IMR-90 (cell line): ENCODE results near the gene KCNK17. TPM values are rescaled to one million over a fixed set of nuclear protein-coding genes. Genes with fewer than 3 reads are reported as not detected.

Experiments
- ATAC-seq: fragments of 200-7000 bp; cut with Tn5 transposase; 2 replicates; pipeline ENCODE4 v1.9.1; 2020; ENCODE audit warnings: low read depth, mild to moderate bottlenecking, moderate library complexity
- BruUV-seq: library from RNA; stranded (reverse); fragments of 400-500 nt; replicated peaks from 2 replicates; lab custom pipeline; 2021; lab: Mats Ljungman, UMichigan
- CTCF ChIA-PET: fragments of 300-600 bp; formaldehyde crosslinking; extraction: SDS; loops from one replicate; lab custom pipeline; 2021; ENCODE audit warnings: antibody characterized with exemption; lab: Yijun Ruan, JAX
- POLR2A ChIA-PET: fragments of 300-600 bp; sonication (Branson Sonifier 250); formaldehyde crosslinking; loops from one replicate; lab custom pipeline; 2022; ENCODE audit warnings: antibody characterized with exemption; ENCODE audit not compliant: unreplicated experiment; lab: Charles Lee
- DNase-seq: peaks from one replicate; pipeline ENCODE4 v3.0.0; 2013
- H2AFZ ChIP-seq: replicated peaks from 2 replicates; pipeline ENCODE3; 2013; ENCODE audit warnings: low read length, mild to moderate bottlenecking; ENCODE audit not compliant: poor library complexity
- H2AK5ac ChIP-seq: 2 replicates; pipeline ENCODE4 v1.6.1; 2013; ENCODE audit warnings: low read depth, low read length, inconsistent platforms
- H2AK9ac ChIP-seq: replicated peaks from 2 replicates; pipeline ENCODE3; 2013; ENCODE audit warnings: mild to moderate bottlenecking, low read depth, low read length, moderate library complexity; ENCODE audit not compliant: poor library complexity
- H2BK120ac ChIP-seq: 2 replicates; pipeline ENCODE4 v1.6.1; 2013; ENCODE audit warnings: low read depth, low read length, inconsistent platforms
- H2BK15ac ChIP-seq: 3 replicates; pipeline ENCODE4 v1.6.1; 2013; ENCODE audit warnings: low read depth, low read length, inconsistent platforms
- H2BK20ac ChIP-seq: 2 replicates; pipeline ENCODE4 v1.6.1; 2013; ENCODE audit warnings: low read depth, mild to moderate bottlenecking, inconsistent platforms, low read length, moderate library complexity
- H2BK5ac ChIP-seq: 2 replicates; pipeline ENCODE4 v1.6.1; 2013; ENCODE audit warnings: mild to moderate bottlenecking, low read depth, low read length, inconsistent platforms; ENCODE audit not compliant: poor library complexity, severe bottlenecking
- H3K14ac ChIP-seq: replicated peaks from 2 replicates; pipeline ENCODE4 v1.6.1; 2013; ENCODE audit warnings: low read depth, low read length, inconsistent platforms
- H3K18ac ChIP-seq: 2 replicates; pipeline ENCODE4 v1.6.1; 2013; ENCODE audit warnings: low read depth, low read length, control low read depth
- H3K23ac ChIP-seq: 2 replicates; pipeline ENCODE4 v1.6.1; 2013; ENCODE audit warnings: low read depth, low read length, inconsistent platforms
- H3K27ac ChIP-seq: 2 replicates; pipeline ENCODE4 v1.5.1; 2013; ENCODE audit warnings: mild to moderate bottlenecking, control low read depth, low read length; ENCODE audit not compliant: insufficient read depth
- H3K27me3 ChIP-seq: 2 replicates; pipeline ENCODE4 v1.6.1; 2013; ENCODE audit warnings: low read length; ENCODE audit not compliant: control insufficient read depth, insufficient read depth
- H3K36me3 ChIP-seq: 2 replicates; pipeline ENCODE4 v1.6.1; 2013; ENCODE audit warnings: low read length, mixed read lengths; ENCODE audit not compliant: control insufficient read depth, insufficient read depth
- H3K4ac ChIP-seq: 2 replicates; pipeline ENCODE4 v1.6.1; 2013; ENCODE audit warnings: low read depth, low read length, inconsistent platforms
- H3K4me1 ChIP-seq: 2 replicates; pipeline ENCODE4 v1.6.1; 2013; ENCODE audit warnings: low read length, mixed read lengths; ENCODE audit not compliant: control insufficient read depth, insufficient read depth
- H3K4me2 ChIP-seq: 2 replicates; pipeline ENCODE4 v1.6.1; 2013; ENCODE audit warnings: low read depth, mild to moderate bottlenecking, control low read depth, low read length, moderate library complexity
- H3K4me3 ChIP-seq: 2 replicates; pipeline ENCODE4 v1.5.1; 2013; ENCODE audit warnings: low read depth, mild to moderate bottlenecking, control low read depth, low read length, moderate library complexity; ENCODE audit not compliant: insufficient read depth
- H3K56ac ChIP-seq: 2 replicates; pipeline ENCODE4 v1.6.1; 2013; ENCODE audit warnings: low read length, inconsistent platforms; ENCODE audit not compliant: insufficient read depth; ENCODE audit errors: extremely low read depth
- H3K79me1 ChIP-seq, 2 experiments: 2 replicates each; pipeline ENCODE4 v1.6.1; 2013; ENCODE audit warnings: low read length in 2 of 2, inconsistent platforms in 1 of 2, low read depth in 1 of 2
- H3K9ac ChIP-seq: 2 replicates; pipeline ENCODE4 v1.6.1; 2013; ENCODE audit warnings: low read depth, low read length, control low read depth
- H3K9me1 ChIP-seq: 2 replicates; pipeline ENCODE4 v1.6.1; 2013; ENCODE audit warnings: low read length, inconsistent platforms; ENCODE audit not compliant: insufficient read depth
- H3K9me3 ChIP-seq: 2 replicates; pipeline ENCODE4 v1.6.1; 2013; ENCODE audit warnings: low read length; ENCODE audit not compliant: control insufficient read depth, insufficient read depth
- H4K20me1 ChIP-seq: 2 replicates; pipeline ENCODE4 v1.6.1; 2013; ENCODE audit warnings: low read length, inconsistent platforms; ENCODE audit not compliant: insufficient read depth
- H4K5ac ChIP-seq: 2 replicates; pipeline ENCODE4 v1.6.1; 2013; ENCODE audit warnings: mild to moderate bottlenecking, low read depth, low read length, control low read depth
- H4K8ac ChIP-seq, 2 experiments: 2 replicates each; pipeline ENCODE4 v1.6.1; 2013; ENCODE audit warnings: low read depth in 2 of 2, low read length in 2 of 2, control low read depth in 1 of 2, inconsistent platforms in 1 of 2
- H4K91ac ChIP-seq: 2 replicates; pipeline ENCODE4 v1.6.1; 2013; ENCODE audit warnings: low read depth, low read length, inconsistent platforms; ENCODE audit not compliant: insufficient read depth
- CHD1 ChIP-seq: IDR thresholded peaks from 2 replicates; pipeline ENCODE4 v1.6.1; 2012; ENCODE audit warnings: low read depth, low read length, improper control_type of control experiment
- CTCF ChIP-seq: conservative IDR thresholded peaks from 2 replicates; pipeline ENCODE4 v1.5.1; 2012; ENCODE audit warnings: mild to moderate bottlenecking, low read depth, low read length, improper control_type of control experiment
- RAD21 ChIP-seq: IDR thresholded peaks from 2 replicates; pipeline ENCODE4 v1.6.1; 2012; ENCODE audit warnings: low read length, improper control_type of control experiment
- SMC3 ChIP-seq: fragments of 150-350 bp; IDR thresholded peaks from 2 replicates; pipeline ENCODE4 v1.6.1; 2016; ENCODE audit warnings: low read depth, mild to moderate bottlenecking, antibody characterized with exemption, low read length, moderate library complexity
- WGBS, 2 experiments: methylation state at CpG; one replicate each; pipeline versions ENCODE4 v1.1.5 to v1.1.7; 2013; ENCODE audit warnings: missing lambda C conversion rate in 2 of 2; ENCODE audit not compliant: insufficient read length in 1 of 2; ENCODE audit errors: extremely low coverage in 2 of 2; 5-methylcytosine and 5-hydroxymethylcytosine counted together
- dilution Hi-C: fragments of 300-500 bp; cut with HindIII; formaldehyde crosslinking; loops from one replicate; pipeline ENCODE4 v1.14.3; 2018; ENCODE audit warnings: low sequenced_read_pairs; ENCODE audit not compliant: unreplicated experiment
- in situ Hi-C: fragments of 300-500 bp; cut with MboI; formaldehyde crosslinking; loops from 3 replicates; pipeline ENCODE4 v1.14.3; 2019; ENCODE audit warnings: low sequenced_read_pairs, inconsistent platforms, mixed read lengths
- intact Hi-C: fragments of 100-400 bp; cut with micrococcal nuclease; formaldehyde crosslinking; loops from 2 replicates; pipeline ENCODE4 v1.10.0; 2022
- polyA plus RNA-seq, 3 experiments: library from polyadenylated mRNA; depleted of rRNA; stranded (reverse); fragments of >200 nt; gene quantifications; 2 replicates each; pipeline ENCODE4 v1.2.3, GENCODE V29; 2012; ENCODE audit warnings: low replicate concordance in 1 of 3
- total RNA-seq: library from RNA; depleted of rRNA; stranded (reverse); fragments of >200 nt; gene quantifications from 2 replicates; pipeline ENCODE4 v1.2.3, GENCODE V29; 2012

KCNK17 gene
- total and polyA plus RNA-seq, 2 of the 4 experiments (the other 2 are of a cell fraction) = not detected

GRCh38 chr6:39347906-39348585 is 33.8 kb upstream of the KCNK17 start:
- no peak overlapping the region for H4K91ac ChIP-seq
- H2BK15ac ChIP-seq = no peak overlapping the region
- BruUV-seq = no TSS peak
- DNase-seq (peak; percentile 51), ATAC-seq (peak; percentile 99)
- in situ Hi-C loops (loop anchor here (10.0 kb wide), 1 partner anchor 967 kb away; no protein-coding TSS in a partner anchor), intact Hi-C loops (loop anchor here (1.0 to 10.0 kb wide), 4 partner anchors 544 to 1717 kb away; no protein-coding TSS in a partner anchor), dilution Hi-C loops (no loop called here)
- H3K56ac ChIP-seq = no peak overlapping the region
- no peak overlapping the region for H4K8ac ChIP-seq
- no peaks in the 10 kb centered on the region; the same call in 1 of the 2 replicates for H3K27me3 ChIP-seq
- WGBS, 2 experiments = 0% methylated on average over 1 of the region's 9 CpGs; no CpG with 5 or more reads in 1 of the 2 experiments
- no peak overlapping the region for H4K5ac ChIP-seq
- H3K4me1 ChIP-seq = no peaks in the 10 kb centered on the region
- H3K79me1 ChIP-seq = no peaks in the 10 kb centered on the region
- ChIA-PET POLR2A (no interaction called here), CTCF (no interaction called here)
- H2AK9ac ChIP-seq = peak overlapping the region; percentile 76
- no peaks in the 10 kb centered on the region for H3K36me3 ChIP-seq
- no peak overlapping the region for H2AK5ac ChIP-seq
- H2BK20ac ChIP-seq = no peak overlapping the region
- no peak overlapping the region for H3K4ac ChIP-seq
- peak overlapping the region; percentile 75 for H2AFZ ChIP-seq
- H3K14ac ChIP-seq = no peak overlapping the region
- H3K18ac ChIP-seq = no peak overlapping the region
- H3K9ac ChIP-seq = no peak overlapping the region
- H3K23ac ChIP-seq = no peak overlapping the region
- TF ChIP-seq SMC3 (peak; percentile 52), CHD1 (no peak), CTCF (peak; percentile 82), RAD21 (peak; percentile 82)
- H3K9me1 ChIP-seq = no peaks in the 10 kb centered on the region
- no peaks in the 10 kb centered on the region for H4K20me1 ChIP-seq
- H3K4me2 ChIP-seq = no peak overlapping the region
- H2BK5ac ChIP-seq = no peak overlapping the region
- H2BK120ac ChIP-seq = no peak overlapping the region
- no peak overlapping the region for H3K27ac ChIP-seq
- H3K4me3 ChIP-seq = no peak overlapping the region
- no peaks in the 10 kb centered on the region for H3K9me3 ChIP-seq
